GM23338 (cell line): ENCODE data around the gene PAX3. TPM values are rescaled to one million over a fixed set of nuclear protein-coding genes. Genes with fewer than 3 reads are reported as not detected.

ENCODE experiments used
- ATAC-seq: fragments of 200-7000 bp; cut with Tn5 transposase; 3 replicates; pipeline ENCODE4 v1.9.1; 2020
- DNase-seq: peaks from one replicate; pipeline ENCODE4 v3.0.0-alpha.2; 2015; ENCODE audit warnings: low spot score
- H2AFZ ChIP-seq: fragments of 200-600 bp; sonication (generic); 2 replicates; pipeline ENCODE4 v1.8.0; 2016; ENCODE audit warnings: antibody characterized with exemption, mild to moderate bottlenecking, moderate library complexity
- H3F3A ChIP-seq: fragments of 200-600 bp; sonication (generic); replicated peaks from 2 replicates; pipeline ENCODE4 v1.8.0; 2017; ENCODE audit warnings: antibody characterized with exemption, mixed run types, low read depth
- H3K27ac ChIP-seq: fragments of 200-600 bp; sonication (generic); 2 replicates; pipeline ENCODE4 v1.6.1; 2016; ENCODE audit warnings: low read depth
- H3K27me3 ChIP-seq: fragments of 200-600 bp; sonication (generic); 2 replicates; pipeline ENCODE4 v1.8.0; 2016; ENCODE audit warnings: mild to moderate bottlenecking, mixed run types, moderate library complexity; ENCODE audit not compliant: insufficient read depth
- H3K36me3 ChIP-seq: fragments of 200-600 bp; sonication (generic); 2 replicates; pipeline ENCODE4 v1.8.0; 2016; ENCODE audit warnings: mild to moderate bottlenecking; ENCODE audit not compliant: insufficient read depth
- H3K4me1 ChIP-seq: fragments of 200-600 bp; sonication (generic); 2 replicates; pipeline ENCODE4 v1.8.0; 2016; ENCODE audit warnings: mild to moderate bottlenecking, moderate library complexity; ENCODE audit not compliant: insufficient read depth
- H3K4me2 ChIP-seq: fragments of 200-600 bp; sonication (generic); 2 replicates; pipeline ENCODE4 v1.7.1; 2017; ENCODE audit warnings: mixed run types
- H3K4me3 ChIP-seq: fragments of 200-600 bp; sonication (generic); 2 replicates; pipeline ENCODE4 v1.6.1; 2016; ENCODE audit warnings: mixed run types
- H3K79me2 ChIP-seq: fragments of 200-600 bp; sonication (generic); replicated peaks from 2 replicates; pipeline ENCODE4 v1.8.0; 2017; ENCODE audit warnings: mild to moderate bottlenecking; ENCODE audit not compliant: insufficient read depth
- H3K9me2 ChIP-seq: fragments of 200-600 bp; sonication (generic); 2 replicates; pipeline ENCODE4 v1.8.0; 2017; ENCODE audit not compliant: insufficient read depth
- H4K20me1 ChIP-seq: fragments of 200-600 bp; sonication (generic); replicated peaks from 2 replicates; pipeline ENCODE4 v1.8.0; 2017; ENCODE audit warnings: mild to moderate bottlenecking; ENCODE audit not compliant: insufficient read depth
- H3K27ac Mint-ChIP-seq: 2 replicates; pipeline ENCODE4 v1.8.0; 2020; ENCODE audit warnings: inconsistent platforms, mild to moderate bottlenecking, moderate library complexity, mixed read lengths
- H3K27me3 Mint-ChIP-seq: 3 replicates; pipeline ENCODE4 v1.8.0; 2022; ENCODE audit warnings: low read depth, mild to moderate bottlenecking, moderate library complexity, mixed read lengths, inconsistent platforms; ENCODE audit not compliant: insufficient read depth, poor library complexity
- H3K36me3 Mint-ChIP-seq: 3 replicates; pipeline ENCODE4 v1.8.0; 2021; ENCODE audit warnings: low read depth, mild to moderate bottlenecking, inconsistent platforms, moderate library complexity, mixed read lengths
- H3K4me1 Mint-ChIP-seq: 3 replicates; pipeline ENCODE4 v1.8.0; 2020; ENCODE audit warnings: mild to moderate bottlenecking, inconsistent platforms, mixed read lengths
- H3K4me3 Mint-ChIP-seq: 3 replicates; pipeline ENCODE4 v1.8.0; 2021; ENCODE audit warnings: moderate library complexity, mild to moderate bottlenecking, inconsistent platforms, mixed read lengths
- H3K9me3 Mint-ChIP-seq: 3 replicates; pipeline ENCODE4 v1.8.0; 2020; ENCODE audit warnings: moderate library complexity, mild to moderate bottlenecking, inconsistent platforms, mixed read lengths
- CTCF ChIP-seq, 2 experiments: fragments of 200-600 bp in 1 of 2; sonication (generic) in 1 of 2; conservative IDR thresholded peaks; 2 replicates each; pipeline versions ENCODE4 v1.5.1 to v1.6.1; 2016 to 2017; ENCODE audit warnings: antibody characterized with exemption in 2 of 2, low read depth in 2 of 2, mild to moderate bottlenecking in 2 of 2, moderate library complexity in 1 of 2
- ETS1 ChIP-seq: IDR thresholded peaks from 2 replicates; pipeline ENCODE4 v1.6.1; 2016; ENCODE audit warnings: antibody characterized with exemption
- EZH2 ChIP-seq: fragments of 200-600 bp; sonication (generic); IDR thresholded peaks from one replicate; pipeline ENCODE4 v1.8.0; 2017; ENCODE audit warnings: antibody characterized with exemption, mild to moderate bottlenecking, low read depth; ENCODE audit not compliant: unreplicated experiment
- JUNB ChIP-seq: IDR thresholded peaks from one replicate; pipeline ENCODE4 v1.6.1; 2016; ENCODE audit warnings: antibody characterized with exemption; ENCODE audit not compliant: unreplicated experiment
- POLR2AphosphoS5 ChIP-seq: IDR thresholded peaks from 2 replicates; pipeline ENCODE4 v1.6.1; 2016; ENCODE audit warnings: antibody characterized with exemption, low read depth
- STAT1 ChIP-seq: IDR thresholded peaks from one replicate; pipeline ENCODE4 v1.6.1; 2016; ENCODE audit warnings: antibody characterized with exemption; ENCODE audit not compliant: unreplicated experiment
- ZNF462 ChIP-seq: fragments of 250-450 bp; sonication (Bioruptor Pico); IDR thresholded peaks from 2 replicates; pipeline ENCODE4 v1.5.0; 2020; ENCODE audit warnings: mild to moderate bottlenecking, moderate library complexity
- polyA plus RNA-seq: library from polyadenylated mRNA; unstranded; fragments of >200 nt; fragmentation: Nextera tagmentation; extraction: Ambion mirVana; gene quantifications from 2 replicates; pipeline ENCODE4 v1.2.1, GENCODE V29; 2016
- total RNA-seq: library from RNA; depleted of rRNA; stranded (reverse); fragments of >200 nt; shearing (Covaris generic); gene quantifications from 2 replicates; pipeline ENCODE4 v1.2.3, GENCODE V29; 2014

PAX3 gene
- total and polyA plus RNA-seq, 2 experiments from 2014 or later, result not detected

GRCh38 chr2:222310747-222311318 lies 12.0 kb upstream of the PAX3 start (continued):
- TF ChIP-seq CTCF (conservative IDR thresholded peaks at IDR 0.05; ENCODE audit: low read depth in 2 of 2) (no peak), POLR2AphosphoS5 (no peak), ZNF462 (CRISPR knock-in tag) (no peak), JUNB (no peak), ETS1 (no peak)

GRCh38 chr2:222309766-222310165 lies 11.0 kb upstream of the PAX3 start:
- Histone ChIP-seq H3K4me3 (no peak overlapping the region), H3K9me2 (no peaks in the 10 kb centered on the region), H3K4me2 (no peak overlapping the region), H3F3A (peaks cover 41% of the 10 kb centered on the region), H3K27ac (no peak overlapping the region), H4K20me1 (peaks cover 58% of the 10 kb centered on the region), H2AFZ (no peak overlapping the region), H3K79me2 (no peaks in the 10 kb centered on the region), H3K4me1 (peaks cover 56% of the 10 kb centered on the region), H3K36me3 (no peaks in the 10 kb centered on the region), H3K27me3 (peaks cover 100% of the 10 kb centered on the region)
- ATAC-seq, result no peak
- Mint-ChIP-seq H3K27ac (no peak overlapping the region), H3K9me3 (peaks cover 3% of the 10 kb centered on the region; the same call in 2 of the 3 replicates), H3K27me3 (peaks cover 100% of the 10 kb centered on the region), H3K4me3 (no peak overlapping the region), H3K36me3 (no peaks in the 10 kb centered on the region; the same call in 2 of the 3 replicates), H3K4me1 (peaks cover 54% of the 10 kb centered on the region)
- TF ChIP-seq JUNB (no peak), STAT1 (no peak), EZH2 (peak; percentile 11)
- DNase-seq, result no peak
